Activated effector memory CD4-positive, alpha-beta T cell treated with anti-CD3 and anti-CD28 coated beads, Interleukin-2, amount 50 U/mL, for 16 hours (primary cell): ENCODE results near the gene EFEMP2.
A peak's percentile ranks its signal among the peaks of the same experiment; 100 is the strongest.

Experiments
- DNase-seq: peaks from one replicate; pipeline ENCODE4 v3.0.0-alpha.2; 2020

The EFEMP2 gene

DNA sequence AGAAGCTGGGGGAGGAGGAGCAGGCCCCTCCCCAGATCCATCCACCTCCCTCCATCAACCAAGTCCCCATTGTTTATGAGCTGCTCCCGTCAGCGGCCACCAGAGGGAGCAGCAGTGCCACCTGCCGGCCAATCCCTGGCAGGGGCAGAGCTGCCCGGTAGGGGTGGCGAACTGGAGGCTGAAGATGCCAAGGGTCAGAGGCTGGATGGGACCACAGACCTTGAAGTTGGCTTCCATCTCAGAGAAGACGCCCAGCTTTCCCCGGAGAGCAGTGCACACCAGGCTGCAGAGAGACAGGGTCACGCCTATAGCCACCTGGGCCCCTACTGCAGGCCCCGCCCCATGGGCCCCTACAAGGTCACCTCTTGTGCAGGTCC, 12.1 kb upstream of the EFEMP2 start:
- DNase-seq: peak; percentile 94

DNA sequence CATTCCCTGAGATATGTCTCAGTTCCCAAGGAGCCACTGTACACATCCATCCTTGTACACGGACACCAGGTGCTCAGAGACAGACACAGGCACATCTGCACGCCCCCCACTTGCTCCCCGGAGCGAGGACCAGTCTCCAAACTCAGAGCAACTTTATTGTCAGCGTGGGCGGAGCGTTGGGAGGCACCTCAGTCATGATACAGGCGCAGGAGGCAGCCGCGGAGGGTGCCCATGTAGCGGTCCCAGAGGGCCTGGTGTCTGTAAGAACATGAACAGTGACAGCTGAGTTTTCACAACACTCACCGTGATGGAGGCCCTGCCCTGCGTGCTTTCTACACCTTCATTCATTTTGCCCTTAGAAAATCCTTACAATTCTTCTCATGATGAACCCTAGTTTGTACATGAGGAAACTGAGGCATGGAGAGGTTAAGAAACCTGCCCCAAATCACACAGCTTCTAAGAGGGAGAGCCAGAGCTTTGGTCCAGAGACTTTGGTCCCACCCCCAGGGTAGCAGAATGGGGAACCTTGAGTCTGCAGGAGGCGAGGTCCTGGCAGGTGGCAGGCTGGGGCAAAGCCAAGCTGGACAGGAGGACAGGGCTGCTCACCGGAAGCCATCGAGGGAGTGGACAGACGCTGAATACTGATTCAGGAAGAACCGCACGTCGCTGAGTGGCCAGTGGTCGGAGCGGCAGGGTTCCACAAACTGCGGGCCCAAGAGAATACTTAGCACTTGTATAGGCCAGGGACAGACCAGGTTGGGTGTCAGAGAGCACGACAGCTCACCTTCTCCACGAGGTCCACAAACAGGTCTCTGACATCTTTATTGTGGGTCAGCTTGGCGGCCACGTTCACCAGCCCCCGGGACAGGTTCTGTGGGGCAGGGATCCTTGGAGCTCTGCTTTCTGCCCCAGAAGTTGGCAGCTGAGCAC, 11.5 kb upstream of the EFEMP2 start:
- no peak for DNase-seq

DNA sequence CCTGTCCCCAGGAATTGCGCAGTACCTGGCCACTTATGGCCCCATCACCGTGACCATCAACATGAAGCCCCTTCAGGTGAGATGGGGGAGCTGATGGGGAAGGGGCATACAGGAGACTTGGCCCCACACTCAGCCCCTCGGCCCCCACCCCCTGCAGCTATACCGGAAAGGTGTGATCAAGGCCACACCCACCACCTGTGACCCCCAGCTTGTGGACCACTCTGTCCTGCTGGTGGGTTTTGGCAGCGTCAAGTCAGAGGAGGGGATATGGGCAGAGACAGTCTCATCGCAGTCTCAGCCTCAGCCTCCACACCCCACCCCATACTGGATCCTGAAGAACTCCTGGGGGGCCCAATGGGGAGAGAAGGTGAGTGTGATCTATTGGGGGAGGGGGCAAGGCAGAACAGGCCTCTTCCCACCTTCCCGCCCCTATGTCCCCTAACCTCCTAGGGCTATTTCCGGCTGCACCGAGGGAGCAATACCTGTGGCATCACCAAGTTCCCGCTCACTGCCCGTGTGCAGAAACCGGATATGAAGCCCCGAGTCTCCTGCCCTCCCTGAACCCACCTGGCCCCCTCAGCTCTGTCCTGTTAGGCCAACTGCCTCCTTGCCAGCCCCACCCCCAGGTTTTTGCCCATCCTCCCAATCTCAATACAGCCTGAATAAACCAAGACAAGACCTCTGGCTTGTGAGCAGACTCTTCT, 10.6 kb upstream of the EFEMP2 start:
- no peak for DNase-seq

DNA sequence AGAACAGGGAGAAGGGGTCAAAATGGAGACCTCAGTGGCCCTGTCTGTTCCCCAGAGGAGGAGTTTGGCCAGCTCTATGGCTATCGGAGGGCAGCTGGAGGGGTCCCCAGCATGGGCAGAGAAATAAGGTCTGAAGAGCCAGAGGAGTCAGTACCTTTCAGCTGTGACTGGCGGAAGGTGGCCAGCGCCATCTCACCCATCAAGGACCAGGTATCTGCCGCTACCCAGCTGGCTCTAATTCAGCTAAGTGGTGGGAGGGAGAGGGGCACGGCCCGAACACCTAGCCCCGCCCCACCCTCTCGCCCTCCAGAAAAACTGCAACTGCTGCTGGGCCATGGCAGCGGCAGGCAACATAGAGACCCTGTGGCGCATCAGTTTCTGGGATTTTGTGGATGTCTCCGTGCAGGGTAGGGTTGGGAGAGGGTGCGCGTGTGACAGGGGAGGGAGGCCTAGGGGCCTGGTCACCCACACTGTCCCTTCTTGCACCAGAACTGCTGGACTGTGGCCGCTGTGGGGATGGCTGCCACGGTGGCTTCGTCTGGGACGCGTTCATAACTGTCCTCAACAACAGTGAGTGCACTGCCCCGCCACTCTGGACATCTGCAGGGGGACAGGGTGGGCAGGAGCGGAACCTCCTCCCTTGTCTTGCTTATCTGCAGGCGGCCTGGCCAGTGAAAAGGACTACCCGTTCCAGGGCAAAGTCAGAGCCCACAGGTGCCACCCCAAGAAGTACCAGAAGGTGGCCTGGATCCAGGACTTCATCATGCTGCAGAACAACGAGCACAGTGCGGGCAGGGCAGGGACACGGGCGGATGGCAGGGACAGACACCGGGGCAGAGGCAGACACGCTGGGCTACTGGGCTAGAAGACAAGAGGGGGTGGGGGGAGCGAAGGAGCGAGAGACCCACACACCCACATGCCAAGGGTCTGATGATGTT, 9.8 kb upstream of the EFEMP2 start:
- no peak for DNase-seq

DNA sequence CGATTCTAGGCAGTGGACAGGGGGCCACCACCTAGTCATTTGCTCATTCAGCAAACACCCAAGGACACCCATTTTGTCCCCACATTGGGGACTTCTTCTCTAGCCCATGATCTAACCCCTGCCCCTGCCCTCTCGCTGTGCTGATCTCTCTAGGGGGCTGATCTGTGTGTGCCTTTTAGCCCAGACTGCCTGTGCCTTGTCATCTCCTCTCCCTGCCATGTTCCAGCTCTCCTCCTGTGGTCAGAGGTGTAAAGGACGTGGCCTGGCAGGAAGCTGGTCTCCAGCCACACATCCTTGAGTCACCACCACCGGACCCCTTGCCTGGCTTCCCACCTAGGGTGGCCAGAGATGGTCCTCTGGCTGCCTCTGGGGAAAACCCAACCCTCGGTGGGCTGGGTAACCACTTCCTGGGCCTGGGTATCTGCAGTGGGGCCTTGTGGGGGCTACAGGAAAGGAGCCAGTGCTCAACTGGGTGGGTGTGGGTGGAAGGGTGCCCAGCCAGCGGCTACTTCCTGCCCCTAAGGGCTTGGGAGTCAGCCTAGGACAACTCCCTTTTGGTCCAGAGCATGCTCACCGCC, 8.3 kb upstream of the EFEMP2 start:
- DNase-seq: no peak

DNA sequence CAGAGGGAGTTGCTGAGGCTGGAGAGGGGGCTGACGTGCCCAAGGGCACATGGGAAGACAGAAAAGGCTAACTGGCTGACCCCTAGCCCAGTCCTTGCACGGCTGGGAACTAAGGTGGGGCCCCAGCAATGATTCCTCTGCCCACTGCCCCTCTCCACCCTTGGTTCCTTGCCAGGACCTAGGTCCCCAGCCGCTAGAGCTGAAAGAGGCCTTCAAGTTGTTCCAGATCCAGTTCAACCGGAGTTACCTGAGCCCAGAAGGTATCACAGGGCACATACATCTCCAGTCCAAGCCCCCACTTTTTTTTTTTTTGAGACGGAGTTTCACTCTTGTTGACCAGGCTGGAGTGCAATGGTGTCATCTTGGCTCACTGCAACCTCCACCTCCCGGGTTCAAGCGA, 7.4 kb upstream of the EFEMP2 start:
- DNase-seq: no peak

DNA sequence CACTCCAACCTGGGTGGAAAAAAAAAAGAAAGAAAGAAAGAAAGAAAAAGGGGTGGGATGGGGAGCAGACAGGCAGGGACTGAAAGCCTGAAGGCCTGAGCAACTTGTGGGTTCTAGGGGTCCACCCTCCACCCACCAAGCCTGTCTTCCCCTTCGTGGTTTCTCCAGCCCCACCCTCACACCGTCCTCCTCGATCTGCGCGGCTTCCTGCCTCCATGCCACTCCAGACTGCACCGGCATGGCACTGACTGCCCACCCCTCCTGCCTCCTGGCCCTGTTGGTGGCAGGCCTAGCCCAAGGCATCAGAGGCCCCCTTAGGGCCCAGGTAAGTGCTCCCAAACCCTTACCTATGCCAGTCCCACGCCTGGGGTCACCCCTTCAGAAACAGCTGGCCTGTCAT, 7.0 kb upstream of the EFEMP2 start, which contains the start of gene CTSW:
Gene CTSW, plus strand, starts transcription at position 221 of the 400 bp plus-strand sequence. Its CDS starts 18 bp downstream, at position 239.
- DNase-seq: peak; percentile 77

DNA sequence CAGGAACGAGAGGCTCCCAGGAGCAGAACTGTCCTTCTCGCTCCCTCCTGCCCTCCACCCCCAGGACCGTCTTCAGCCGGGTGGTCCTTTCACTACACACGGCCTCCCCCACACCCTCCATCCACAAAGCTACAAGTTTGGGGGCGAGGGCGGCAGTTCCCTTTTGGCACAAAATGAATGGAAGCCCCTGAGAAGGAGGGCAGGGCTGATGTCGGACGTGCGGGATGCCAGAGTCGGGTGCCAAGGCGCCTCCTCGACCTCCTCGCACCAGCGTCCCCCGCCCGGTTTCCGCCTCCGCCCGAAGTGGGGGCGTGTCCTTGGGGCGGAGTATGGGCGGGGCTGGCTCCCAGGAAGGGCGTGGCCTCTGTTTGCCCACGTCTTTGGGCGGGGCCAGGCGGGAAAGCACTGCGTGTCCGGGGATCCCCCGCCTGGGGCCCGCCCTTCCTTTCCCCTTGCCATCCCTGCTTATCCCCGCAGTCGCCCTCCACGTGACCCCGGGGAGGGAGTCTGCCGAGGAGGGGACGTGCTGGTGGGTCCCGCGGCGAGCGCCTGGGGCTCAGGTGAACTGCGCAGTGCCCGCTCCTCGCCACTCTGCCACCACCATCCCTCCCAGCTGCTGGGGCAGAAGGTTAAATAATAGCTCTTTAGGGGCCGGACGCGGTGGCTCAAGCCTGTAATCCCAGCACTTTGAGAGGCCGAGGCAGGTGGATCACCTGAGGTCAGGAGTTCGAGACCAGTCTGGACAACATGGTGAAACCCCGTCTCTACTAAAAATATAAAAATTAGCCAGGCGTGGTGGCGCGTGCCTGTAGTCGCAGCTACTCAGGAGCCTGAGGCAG, 937 bp upstream of the EFEMP2 start:
- DNase-seq: peak; percentile 98

DNA sequence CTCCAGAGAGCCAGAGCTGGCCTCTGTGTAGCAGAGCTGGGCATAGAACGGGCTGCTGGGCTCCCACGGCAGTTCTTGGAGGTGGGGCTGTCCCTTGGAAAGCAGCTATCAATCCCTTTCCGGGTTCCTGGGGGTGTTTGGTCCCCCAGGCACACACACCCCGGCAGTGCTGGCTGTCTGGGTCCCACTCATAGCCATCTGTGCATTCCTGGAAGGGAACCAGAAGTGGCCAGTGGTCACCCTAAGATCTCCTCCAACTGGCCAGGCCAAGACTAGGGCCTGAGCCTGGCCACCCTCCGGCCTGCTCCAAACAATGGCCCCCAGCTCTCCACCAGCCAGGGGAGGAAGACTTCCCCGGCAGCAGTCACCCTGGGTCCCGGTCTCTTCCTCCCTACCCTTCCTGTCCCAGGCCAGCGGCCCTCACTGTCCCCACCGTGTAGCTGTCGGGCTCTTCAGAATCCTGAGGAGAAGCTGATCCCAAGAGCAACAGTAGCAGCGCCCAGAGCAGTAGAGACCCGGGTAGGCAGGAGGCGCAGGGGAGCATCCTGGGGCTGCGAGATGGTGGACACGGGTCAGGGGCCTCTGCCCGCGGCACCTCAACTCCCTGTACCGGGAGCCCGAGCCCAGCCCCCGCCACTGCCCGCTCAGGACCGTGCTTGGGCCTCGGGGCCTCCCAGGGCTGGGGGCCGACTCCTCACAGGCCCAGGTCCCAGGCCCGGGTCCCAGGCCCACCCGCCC, 620 bp downstream of the EFEMP2 start:
- DNase-seq: no peak

DNA sequence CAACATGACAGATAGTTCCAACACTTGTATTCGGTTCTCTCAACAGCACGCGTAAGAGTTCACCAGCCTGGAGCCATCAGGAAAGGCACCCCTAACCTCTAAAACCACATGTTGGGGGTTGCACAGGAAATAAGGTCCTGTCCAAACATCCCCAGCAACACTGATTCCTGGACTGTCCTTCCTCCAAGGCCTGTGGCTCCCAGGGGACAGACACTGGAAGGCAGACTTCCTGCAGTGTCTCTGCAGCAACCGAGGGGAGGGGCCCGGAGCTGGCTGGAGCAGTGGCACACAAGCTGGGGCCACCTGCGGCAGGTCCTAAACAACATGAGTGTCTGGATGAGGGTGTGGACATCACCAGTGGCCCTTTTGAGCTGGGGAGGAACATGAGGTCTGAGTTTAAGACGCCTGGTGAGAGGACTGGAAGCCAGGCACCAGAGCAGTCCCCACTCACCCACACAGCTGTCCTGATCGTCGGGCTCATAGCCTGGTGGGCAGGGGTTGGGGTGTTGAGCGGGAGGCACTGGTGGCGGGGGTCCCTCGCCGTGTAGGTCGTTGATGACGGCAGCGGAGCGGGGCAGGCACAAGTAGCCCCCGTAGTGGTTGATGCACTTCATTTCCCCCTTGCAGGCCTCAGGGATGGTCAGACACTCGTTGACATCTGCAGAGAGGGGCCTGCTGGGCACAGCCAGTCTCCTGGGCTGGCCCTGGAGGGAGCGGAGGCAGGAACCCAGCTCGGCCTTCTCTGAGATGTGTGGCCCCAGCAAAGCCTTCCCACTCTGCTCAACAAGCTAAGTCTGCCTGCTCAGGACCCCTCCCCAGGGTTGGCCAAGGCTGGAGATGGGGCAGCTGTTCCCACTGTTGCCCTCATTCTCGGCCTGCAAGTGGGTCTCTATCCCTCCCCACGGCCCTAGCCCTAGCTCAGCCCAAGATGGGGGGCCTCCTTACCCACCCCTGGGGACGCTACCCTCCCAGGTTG, 1.6 kb downstream of the EFEMP2 start:
- DNase-seq: no peak

DNA sequence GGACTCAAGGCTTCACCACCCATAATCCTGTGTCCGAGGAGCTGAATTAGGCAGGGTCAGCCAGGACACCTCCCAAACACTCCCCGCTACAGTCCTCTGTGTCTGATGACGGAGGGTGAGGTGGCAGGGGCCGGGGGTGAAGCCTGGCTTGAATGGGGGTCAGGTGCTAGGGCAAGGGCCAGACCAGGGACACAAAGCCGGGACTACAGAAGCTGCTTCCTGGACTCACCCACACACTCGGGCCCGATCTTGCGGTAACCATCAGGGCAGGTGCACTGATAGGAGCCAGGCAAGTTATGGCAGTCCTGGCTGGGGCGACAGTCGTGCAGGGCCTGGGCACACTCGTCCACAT, 2.3 kb downstream of the EFEMP2 start:
- DNase-seq: no peak

DNA sequence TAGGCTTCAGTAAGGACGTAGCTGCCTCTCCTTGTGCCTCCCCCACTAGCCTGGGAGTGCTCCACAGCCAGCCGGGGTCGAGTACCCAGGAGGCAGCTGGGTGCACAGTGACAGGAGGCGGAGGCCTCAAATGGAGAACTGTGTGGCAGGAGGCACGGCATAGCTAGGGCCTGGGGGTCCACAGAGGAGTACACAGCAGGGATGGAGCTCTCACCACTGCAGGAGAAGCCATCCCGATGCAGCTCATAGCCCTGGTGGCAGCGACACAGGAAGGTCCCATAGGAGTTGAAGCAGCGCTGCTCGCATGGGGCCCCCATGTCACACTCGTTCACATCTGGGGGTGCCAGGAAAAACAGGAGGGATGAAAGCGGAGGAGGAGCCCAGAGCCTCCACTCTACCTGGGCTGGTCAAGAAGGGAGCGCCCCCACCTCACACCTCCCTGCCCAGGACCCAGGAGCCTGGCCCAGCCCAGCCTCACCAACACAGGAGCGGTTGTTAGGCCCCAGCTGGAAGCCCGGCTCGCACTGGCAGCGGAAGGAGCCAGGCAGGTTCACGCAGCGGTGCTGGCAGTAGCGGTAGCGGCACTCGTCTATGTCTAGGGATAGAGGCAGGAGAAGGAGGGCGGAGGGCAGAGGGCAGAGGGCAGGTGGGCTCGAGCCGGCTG, 2.8 kb downstream of the EFEMP2 start:
- DNase-seq: no peak

DNA sequence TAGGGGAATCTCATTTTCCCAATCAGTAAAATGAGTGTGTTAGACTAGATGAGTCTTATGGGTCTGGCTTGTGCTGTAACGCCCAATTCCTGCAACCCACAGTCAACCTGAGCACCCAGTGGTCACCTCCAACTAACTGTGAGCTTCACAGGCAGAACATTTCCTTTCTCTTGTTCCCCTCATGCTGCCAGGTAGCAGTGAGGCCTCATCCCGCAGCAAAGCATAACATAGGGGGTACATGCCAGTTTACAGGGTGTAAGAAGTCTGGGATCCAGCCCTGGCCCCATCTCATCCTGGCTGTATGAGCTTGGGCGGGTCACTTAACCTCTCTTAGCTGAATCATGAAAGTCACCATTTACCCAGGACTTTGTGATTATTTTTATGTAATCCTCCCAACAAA, 3.7 kb downstream of the EFEMP2 start:
- no peak for DNase-seq

DNA sequence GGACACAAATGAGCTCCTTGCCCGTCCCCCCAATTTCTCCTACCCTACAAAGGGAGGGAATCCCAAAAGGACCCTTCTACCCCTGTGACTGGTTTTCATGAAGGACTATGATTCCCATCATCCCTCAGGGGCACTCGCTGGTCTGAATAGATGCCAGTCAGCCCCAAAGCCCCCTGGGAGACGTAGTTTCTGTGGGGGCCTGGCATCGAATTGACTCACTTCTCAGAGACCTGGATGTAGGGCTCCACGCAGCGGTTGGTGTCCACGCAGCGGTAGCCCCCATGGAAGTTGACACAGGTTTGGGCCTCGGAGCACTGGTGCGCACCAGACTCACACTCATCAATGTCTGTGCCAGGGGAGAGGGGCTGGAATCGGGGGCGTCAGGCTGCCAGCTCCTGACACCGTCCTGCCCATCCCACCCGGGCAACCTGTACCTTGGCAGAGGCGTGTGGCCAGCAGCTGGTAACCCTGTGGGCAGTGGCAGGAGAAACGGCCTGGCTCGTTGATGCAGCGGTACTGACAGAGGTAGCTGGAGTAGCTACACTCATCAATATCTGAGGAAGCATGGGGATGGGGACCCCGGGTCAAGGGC, 4.4 kb downstream of the EFEMP2 start:
- peak; percentile 77 for DNase-seq

DNA sequence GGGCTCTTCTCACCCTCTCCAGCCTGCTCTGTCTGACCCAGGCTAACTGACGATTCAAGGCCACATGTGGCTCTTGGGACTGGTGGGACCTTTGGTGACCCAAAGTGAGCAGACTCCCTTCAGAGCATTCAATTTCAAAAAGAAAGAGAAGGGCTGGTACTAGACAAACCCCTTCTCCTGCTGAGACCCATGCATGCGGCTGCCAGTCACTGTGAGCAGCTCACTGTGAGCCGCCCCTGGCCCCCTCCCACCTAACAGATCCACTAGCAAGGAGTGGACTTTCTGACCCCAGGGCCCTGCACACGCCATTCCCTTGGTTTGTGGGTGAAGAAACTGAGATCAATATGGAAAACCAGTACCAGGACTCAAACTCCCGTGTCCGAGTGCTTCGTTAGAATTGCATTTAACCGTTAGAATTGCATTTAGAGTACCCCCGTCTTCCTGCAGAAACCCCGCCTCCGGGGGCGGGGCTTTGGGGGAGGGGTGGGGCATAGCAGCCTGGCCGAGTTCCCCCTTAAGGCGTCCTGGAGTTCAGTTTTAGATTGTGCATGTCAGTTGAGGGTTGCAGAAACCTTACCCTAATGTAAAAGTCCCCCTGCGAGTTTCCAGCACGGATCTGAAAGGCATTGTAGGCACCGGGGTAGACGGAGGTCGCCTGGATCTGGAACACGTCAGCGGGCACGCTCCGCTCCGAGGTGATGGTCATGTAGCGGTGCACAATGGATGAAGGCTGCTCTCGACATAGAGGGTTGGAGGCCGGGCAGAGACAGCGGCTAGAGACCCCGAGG, 5.1 kb downstream of the EFEMP2 start:
- DNase-seq: no peak

DNA sequence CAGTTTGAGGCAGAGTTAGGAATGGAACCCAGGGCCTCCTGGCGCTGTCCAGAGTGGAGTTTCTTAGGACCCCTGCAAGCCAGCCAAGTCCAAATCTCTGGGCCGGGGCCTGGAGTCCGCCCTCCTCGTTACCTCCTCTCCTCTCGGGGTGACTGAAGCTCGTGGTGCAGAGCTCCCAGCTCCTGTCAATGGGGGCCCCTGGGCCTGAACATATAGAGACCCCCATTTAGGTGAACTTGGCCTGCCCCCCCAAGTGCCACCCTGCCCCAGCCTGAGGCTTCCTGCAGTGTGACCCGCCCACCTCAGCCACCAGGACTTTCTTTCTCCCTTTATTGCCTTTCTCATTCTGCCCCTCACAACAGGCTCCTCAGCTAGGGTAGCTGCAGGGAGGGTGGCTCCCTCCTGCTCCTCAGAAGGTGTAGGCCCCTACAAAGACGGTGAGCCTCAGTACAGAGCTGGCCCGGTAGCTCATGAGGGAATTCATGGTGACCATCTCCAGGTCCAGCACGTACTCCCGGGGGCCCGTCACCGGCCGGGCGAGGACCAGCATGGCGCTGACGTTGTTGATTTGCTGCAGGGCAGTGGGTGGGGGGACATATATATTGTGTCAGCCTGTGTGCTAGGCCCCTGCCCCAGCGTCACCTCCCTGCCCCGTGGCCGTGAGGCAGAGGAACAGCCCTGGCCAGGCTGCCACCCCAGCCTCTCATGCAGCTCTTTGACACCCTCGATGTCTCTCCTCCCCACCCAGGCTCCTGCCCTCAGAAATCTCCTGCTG, 5.9 kb downstream of the EFEMP2 start:
- DNase-seq: no peak

DNA sequence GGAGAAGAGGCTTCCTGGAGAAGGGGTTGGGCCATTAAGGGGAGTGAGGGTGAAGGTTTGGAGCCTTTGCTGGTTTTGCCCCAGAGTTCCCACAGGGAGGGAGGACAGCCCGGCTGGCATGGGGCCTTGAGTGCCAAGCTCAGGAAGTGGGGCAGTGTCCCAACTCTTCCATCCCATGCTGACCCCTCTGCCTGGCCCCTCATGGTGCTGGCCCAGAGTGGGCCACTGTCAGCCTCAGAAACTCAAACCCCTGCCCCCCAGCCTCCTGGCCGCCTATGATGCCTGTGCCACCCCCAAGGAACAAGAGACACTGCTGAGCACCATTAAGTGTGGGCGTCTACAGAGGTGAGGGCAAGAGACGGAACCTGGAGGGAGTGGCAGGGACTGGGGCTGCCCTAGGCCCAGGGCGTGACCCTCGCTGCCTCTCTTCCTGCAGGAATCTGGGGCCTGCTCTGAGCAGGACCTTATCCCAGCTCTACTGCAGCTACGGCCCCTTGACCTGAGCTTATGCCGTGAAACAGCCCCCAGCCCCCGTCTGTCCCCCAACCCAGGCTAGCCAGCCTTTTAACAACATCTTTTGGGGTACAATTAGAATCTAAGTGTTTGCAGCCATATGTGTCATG, 6.9 kb downstream of the EFEMP2 start:
- DNase-seq: no peak
